Stomach (tissue), 4 donors: Measurements from ENCODE around the gene INTS1.

Experiments used
- POLR2A ChIP-seq, 4 donors: fragments of 450-650 bp; IDR thresholded peaks; one replicate each; pipeline ENCODE4 v1.6.1; 2016; ENCODE audit warnings: antibody characterized with exemption in 4 of 4, control low read depth in 2 of 4, mild to moderate bottlenecking in 1 of 4, moderate library complexity in 1 of 4
- POLR2AphosphoS5 ChIP-seq, 3 donors: sonication (generic); formaldehyde crosslinking; IDR thresholded peaks; one replicate each; pipeline ENCODE4 v1.6.1; 2016; ENCODE audit warnings: antibody characterized with exemption in 3 of 3
- TF ChIP-seq, protein P1 (sequence below), 7 experiments: fragments of 450-650 bp in 4 of 7; fragments of 200-600 bp in 3 of 7; sonication (generic) in 3 of 7; IDR thresholded peaks; one replicate each; pipeline ENCODE4 v1.5.1; 2016 to 2019; ENCODE audit warnings: antibody characterized with exemption in 7 of 7, control low read depth in 2 of 7, mild to moderate bottlenecking in 1 of 7

- TF ChIP-seq, protein P1, sequence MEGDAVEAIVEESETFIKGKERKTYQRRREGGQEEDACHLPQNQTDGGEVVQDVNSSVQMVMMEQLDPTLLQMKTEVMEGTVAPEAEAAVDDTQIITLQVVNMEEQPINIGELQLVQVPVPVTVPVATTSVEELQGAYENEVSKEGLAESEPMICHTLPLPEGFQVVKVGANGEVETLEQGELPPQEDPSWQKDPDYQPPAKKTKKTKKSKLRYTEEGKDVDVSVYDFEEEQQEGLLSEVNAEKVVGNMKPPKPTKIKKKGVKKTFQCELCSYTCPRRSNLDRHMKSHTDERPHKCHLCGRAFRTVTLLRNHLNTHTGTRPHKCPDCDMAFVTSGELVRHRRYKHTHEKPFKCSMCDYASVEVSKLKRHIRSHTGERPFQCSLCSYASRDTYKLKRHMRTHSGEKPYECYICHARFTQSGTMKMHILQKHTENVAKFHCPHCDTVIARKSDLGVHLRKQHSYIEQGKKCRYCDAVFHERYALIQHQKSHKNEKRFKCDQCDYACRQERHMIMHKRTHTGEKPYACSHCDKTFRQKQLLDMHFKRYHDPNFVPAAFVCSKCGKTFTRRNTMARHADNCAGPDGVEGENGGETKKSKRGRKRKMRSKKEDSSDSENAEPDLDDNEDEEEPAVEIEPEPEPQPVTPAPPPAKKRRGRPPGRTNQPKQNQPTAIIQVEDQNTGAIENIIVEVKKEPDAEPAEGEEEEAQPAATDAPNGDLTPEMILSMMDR (IDR thresholded peaks at IDR 0.05): no peak
- TF ChIP-seq POLR2AphosphoS5 (IDR thresholded peaks at IDR 0.05): no peak
- TF ChIP-seq POLR2A (IDR thresholded peaks at IDR 0.05): no peak
Measured at GRCh38 chr7:1538544-1539180, 34.5 kb upstream of the INTS1 start.
